Neural cell (in vitro differentiated cells): ENCODE results near the gene PARD3B.
A peak's percentile ranks its signal among the peaks of the same experiment; 100 is the strongest.

ENCODE experiments used
- CTCF ChIP-seq: fragments of 450-650 bp; IDR thresholded peaks from 2 replicates; pipeline ENCODE4 v1.5.1; 2014; ENCODE audit warnings: antibody characterized with exemption, mild to moderate bottlenecking, moderate library complexity; ENCODE audit not compliant: poor library complexity, severe bottlenecking
- EP300 ChIP-seq: fragments of 450-650 bp; conservative IDR thresholded peaks from 2 replicates; pipeline ENCODE4 v1.6.1; 2014; ENCODE audit warnings: antibody characterized with exemption, mild to moderate bottlenecking, moderate library complexity; ENCODE audit not compliant: poor library complexity, severe bottlenecking
- EZH2 ChIP-seq: fragments of 200-600, 300-800 bp; shearing (Covaris generic), sonication (generic); IDR thresholded peaks from 2 replicates; pipeline ENCODE4 v1.6.1; 2014; ENCODE audit warnings: antibody characterized with exemption, low read length, borderline replicate concordance, mild to moderate bottlenecking; ENCODE audit not compliant: insufficient read depth, poor library complexity, severe bottlenecking
- MXI1 ChIP-seq: fragments of 450-650 bp; conservative IDR thresholded peaks from 2 replicates; pipeline ENCODE4 v1.6.1; 2014; ENCODE audit warnings: antibody characterized with exemption, mild to moderate bottlenecking; ENCODE audit not compliant: poor library complexity, severe bottlenecking
- POLR2AphosphoS5 ChIP-seq: IDR thresholded peaks from 2 replicates; pipeline ENCODE4 v1.6.1; 2012
- RAD21 ChIP-seq: fragments of 450-650 bp; conservative IDR thresholded peaks from 2 replicates; pipeline ENCODE4 v1.6.1; 2014; ENCODE audit warnings: antibody characterized with exemption, mild to moderate bottlenecking, moderate library complexity
- REST ChIP-seq: IDR thresholded peaks from 2 replicates; pipeline ENCODE4 v1.6.1; 2012; ENCODE audit warnings: borderline replicate concordance
- TAF1 ChIP-seq: IDR thresholded peaks from 2 replicates; pipeline ENCODE4 v1.6.1; 2012; ENCODE audit warnings: low read depth

GRCh38 chr2:205358351-205358815, 813.1 kb downstream of the PARD3B start:
- no peak for TF ChIP-seq CTCF
- no peak for TF ChIP-seq EZH2
- TF ChIP-seq RAD21 = no peak
- TF ChIP-seq POLR2AphosphoS5 = peak; percentile 39
- TF ChIP-seq EP300 = no peak
- no peak for TF ChIP-seq MXI1
- TF ChIP-seq REST = no peak
- no peak for TF ChIP-seq TAF1
